Stimulated activated CD8-positive, alpha-beta memory T cell treated with anti-CD3 and anti-CD28 coated beads, Interleukin-12 subunit alpha, Interleukin-12 subunit beta, amount 100 ng/mL, for 24 hours (primary cell): ENCODE results near the gene CRYZ.
A peak's percentile ranks its signal among the peaks of the same experiment; 100 is the strongest.
"Not testable (repeated sequence)": the region's sequence is repeated elsewhere in the genome, so short reads cannot be mapped to it uniquely, and the experiment has no call there.

ENCODE experiments used
- DNase-seq: peaks from one replicate; pipeline ENCODE4 v3.0.0-alpha.2; 2020; ENCODE audit errors: extremely low read depth

Gene CRYZ, protein sequence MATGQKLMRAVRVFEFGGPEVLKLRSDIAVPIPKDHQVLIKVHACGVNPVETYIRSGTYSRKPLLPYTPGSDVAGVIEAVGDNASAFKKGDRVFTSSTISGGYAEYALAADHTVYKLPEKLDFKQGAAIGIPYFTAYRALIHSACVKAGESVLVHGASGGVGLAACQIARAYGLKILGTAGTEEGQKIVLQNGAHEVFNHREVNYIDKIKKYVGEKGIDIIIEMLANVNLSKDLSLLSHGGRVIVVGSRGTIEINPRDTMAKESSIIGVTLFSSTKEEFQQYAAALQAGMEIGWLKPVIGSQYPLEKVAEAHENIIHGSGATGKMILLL

DNA sequence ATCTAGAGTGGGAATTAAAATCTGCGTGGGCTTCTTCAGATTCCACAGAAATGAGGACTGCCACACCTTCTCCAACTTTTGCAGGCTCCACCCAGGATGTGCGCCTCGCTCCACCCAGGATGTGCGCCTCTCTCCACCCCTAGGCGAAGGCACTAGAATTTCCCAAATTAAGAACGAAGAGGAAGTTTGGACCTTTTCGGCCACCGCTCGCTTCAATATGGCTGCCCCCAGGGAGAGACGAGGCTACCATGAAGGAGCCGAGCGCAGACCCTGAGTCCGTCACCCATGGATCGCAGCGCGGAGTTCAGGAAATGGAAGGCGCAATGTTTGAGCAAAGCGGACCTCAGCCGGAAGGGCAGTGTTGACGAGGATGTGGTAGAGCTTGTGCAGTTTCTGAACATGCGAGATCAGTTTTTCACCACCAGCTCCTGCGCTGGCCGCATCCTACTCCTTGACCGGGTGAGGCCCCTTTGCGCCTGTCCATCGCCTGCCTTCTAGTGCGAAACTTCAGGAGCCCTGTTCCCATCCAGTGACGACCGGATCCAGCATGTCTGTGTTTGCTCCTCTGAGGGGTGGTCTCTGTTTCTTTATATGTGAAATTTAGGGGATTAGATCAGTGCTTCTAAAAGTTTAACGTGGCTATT is at the start of gene CRYZ, which contains the start of gene TYW3:
TSS of gene CRYZ (minus strand) at position 91 of the 644 bp plus-strand sequence. CDS start 8,229 bp downstream, outside the sequence.
TSS of gene TYW3 (plus strand) at position 193 of the 644 bp plus-strand sequence. CDS start at position 286, 93 bp downstream.
- DNase-seq: peak; percentile 49

- no peak for DNase-seq
Measured at GRCh38 chr1:74780594-74780993, 47.7 kb upstream of the CRYZ start.

DNA sequence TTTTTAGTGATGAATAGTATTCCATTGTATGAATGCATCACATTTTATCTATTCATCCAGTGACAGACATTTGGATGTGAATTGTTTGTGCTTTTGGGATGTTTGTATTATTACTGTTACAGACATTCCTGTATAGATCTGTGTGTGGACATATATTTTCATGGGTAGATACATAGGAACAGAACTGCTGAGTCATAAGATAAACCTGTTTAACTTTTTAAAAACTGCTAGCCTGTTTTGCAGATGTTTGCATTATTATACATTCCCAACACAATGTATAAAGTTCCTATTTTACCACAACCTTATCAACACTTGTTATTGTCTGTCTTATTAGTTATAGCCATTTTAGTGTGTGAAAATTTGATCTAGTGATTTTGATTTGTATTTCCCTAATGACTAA is 46.9 kb upstream of the CRYZ start:
- DNase-seq: no peak

GRCh38 chr1:74777525-74777924 is 44.7 kb upstream of the CRYZ start:
- DNase-seq: no peak

DNA sequence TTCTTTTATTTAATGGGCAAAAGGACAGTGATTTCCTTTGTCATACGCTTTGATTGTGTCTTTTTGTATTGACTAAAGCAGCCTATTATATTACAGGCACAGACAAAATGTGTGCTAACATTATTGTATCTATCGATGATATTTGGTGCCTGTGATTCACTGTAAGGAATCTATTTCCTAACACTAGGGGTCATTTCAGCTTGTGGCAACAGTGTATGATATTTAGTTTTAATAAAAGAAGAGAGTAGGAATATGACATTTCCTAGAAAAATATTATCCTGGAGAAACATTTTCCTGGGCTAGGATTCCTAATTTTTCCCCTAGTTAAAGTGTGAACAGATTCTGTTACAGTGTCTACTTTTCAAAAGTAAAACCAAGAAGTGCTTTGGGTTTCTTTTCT is 42.9 kb upstream of the CRYZ start:
- DNase-seq: no peak

DNA sequence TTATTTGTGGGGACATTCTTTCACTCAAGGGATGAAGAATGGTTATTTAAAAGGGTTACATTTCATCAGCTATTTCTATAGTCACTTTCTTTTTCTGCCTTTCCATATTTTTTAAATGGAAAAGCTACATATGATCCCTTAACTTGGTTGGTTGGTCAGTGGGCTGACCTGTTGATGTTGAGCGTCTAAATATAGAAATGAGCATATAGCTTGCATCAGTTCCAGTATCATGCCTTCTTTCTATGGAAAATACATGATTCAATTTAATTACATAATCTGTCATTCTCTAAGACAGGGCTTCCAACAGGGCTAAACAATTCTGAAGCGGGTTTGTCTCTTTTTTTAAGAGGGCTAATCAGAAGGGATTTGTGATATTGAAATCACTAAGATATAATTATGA is 40.7 kb upstream of the CRYZ start:
- DNase-seq: no peak

GRCh38 chr1:74772945-74773344 is 40.1 kb upstream of the CRYZ start:
- no peak for DNase-seq

DNA sequence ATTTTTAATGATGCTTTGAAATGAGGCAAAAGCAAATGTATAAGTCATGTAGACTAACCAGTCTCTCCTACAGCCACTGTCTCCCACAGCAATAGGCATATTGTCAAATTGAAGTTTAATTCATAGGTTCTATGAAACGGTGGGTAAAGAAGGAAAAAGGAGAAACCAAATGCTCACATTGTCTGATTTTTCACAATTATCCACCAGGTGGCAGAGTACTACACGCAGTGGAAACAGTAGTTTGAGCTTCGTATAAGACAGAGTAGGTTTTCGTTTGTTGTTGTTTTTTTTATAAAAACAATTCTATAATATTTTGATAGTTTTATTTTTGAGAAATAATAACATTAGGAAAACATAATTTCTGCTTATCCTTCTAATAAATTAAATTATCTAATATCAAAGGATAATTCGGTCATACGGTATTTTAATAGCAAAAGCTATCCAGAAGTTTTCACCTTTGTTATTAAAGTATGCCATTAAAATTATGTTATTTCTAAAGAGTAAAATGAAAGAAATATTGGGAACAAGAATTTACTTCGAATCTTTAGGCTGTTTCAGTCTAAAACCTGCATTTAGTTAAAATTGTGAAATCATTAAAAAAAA is 39.2 kb upstream of the CRYZ start:
- DNase-seq: no peak

- DNase-seq: no peak
Measured at GRCh38 chr1:74767490-74767889, 34.6 kb upstream of the CRYZ start.

DNA sequence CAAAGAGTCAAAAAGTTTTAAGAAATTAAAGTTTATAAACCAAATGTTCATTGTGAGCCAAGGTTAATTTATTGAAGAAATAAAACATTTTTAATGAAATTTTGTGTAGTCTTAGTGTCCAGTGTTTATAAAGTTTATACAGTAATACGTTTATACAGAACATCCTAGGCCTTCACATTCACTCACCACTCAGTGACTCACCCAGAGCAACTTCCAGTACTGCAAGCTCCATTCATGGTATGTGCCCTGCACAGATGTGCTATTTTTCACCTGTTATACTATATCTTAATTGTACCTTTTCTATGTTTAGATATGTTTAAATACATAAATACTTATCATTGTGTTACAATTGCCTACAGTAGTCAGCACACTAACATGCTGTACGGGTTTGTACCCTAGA is 33.7 kb upstream of the CRYZ start:
- DNase-seq: no peak

DNA sequence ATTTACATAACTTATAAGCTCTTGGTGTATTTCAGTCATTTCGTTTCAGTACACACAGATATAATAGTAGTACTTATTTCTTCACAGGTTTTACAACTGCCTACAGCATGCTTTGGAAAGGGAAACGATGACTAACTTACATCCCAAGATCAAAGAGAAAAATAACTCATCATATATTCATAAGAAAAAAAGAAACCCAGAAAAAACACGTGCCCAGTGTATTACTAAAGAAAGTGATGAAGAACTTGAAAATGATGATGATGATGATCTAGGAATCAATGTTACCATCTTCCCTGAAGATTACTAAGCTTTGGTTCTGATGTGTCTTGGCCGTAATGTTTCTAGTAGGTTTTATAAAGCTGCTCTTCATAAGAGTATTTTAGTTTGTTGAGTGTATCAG is 31.0 kb upstream of the CRYZ start:
- DNase-seq: no peak

DNA sequence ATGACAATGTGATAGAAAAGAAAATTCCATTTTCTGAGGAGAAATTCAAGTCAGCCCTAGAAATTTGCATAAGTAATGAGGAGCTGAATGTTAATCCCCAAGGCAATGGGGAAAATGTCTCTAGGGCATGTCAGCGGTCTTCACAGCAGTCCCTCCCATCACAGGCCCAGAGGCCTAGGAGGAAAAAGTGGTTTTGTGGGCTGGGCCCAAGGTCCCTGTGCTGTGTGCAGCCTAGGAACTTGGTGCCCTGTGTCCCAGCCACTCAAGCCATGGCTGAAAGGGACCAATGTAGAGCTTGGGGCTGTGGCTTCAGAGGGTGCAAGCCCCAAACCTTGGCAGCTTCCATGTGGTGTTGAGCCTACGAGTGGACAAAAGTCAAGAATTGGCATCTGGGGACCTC is 23.8 kb upstream of the CRYZ start:
- DNase-seq: not testable (repeated sequence)

GRCh38 chr1:74755475-74755874 is 22.6 kb upstream of the CRYZ start:
- no peak for DNase-seq

DNA sequence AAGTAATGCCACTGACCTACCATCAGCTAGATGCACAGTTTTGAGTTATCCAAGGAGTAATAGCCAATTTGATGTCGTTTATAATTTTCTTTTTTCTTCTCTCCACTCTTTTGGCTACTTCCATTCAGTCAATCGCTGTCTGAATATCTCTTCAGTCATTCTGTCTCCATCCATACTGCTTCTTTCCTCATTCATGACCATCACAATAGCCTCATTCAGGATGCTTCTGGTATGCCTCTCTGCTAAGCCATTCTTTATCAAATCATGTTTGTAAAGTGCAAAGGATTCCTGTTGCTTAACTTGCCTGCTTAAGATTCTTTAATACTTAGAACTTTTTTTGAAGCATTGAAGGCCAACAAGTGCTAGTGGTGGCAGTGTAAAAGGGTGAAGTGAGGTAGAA is 20.3 kb upstream of the CRYZ start:
- DNase-seq: no peak

- no peak for DNase-seq
Measured at GRCh38 chr1:74748960-74749359, 16.1 kb upstream of the CRYZ start.

- not testable (repeated sequence) for DNase-seq
Measured at GRCh38 chr1:74745247-74745646, 12.4 kb upstream of the CRYZ start.

- DNase-seq: not testable (repeated sequence)
Measured at GRCh38 chr1:74740307-74740980, 7.6 kb upstream of the CRYZ start.

DNA sequence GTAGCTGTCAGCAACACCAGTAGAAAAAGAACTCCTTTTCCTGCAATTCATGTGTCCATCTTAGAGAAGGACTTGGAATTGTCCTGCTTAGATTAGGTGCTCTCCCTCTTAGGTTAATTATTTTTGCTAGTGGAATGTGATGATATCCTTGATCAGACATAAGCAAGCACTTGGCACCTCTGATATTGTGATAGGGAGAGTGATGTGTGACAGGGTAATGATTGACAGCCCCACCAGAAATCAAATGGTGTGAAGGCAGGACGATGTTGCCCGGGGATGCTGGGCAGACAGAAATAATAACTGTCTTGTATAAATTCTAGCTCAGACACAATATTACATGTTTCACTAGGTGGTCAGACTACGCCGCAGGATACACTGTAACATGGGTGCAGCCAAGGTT is 4.5 kb upstream of the CRYZ start:
- DNase-seq: no peak

- DNase-seq: no peak
Measured at GRCh38 chr1:74733604-74734484, 994 bp upstream of the CRYZ start.

DNA sequence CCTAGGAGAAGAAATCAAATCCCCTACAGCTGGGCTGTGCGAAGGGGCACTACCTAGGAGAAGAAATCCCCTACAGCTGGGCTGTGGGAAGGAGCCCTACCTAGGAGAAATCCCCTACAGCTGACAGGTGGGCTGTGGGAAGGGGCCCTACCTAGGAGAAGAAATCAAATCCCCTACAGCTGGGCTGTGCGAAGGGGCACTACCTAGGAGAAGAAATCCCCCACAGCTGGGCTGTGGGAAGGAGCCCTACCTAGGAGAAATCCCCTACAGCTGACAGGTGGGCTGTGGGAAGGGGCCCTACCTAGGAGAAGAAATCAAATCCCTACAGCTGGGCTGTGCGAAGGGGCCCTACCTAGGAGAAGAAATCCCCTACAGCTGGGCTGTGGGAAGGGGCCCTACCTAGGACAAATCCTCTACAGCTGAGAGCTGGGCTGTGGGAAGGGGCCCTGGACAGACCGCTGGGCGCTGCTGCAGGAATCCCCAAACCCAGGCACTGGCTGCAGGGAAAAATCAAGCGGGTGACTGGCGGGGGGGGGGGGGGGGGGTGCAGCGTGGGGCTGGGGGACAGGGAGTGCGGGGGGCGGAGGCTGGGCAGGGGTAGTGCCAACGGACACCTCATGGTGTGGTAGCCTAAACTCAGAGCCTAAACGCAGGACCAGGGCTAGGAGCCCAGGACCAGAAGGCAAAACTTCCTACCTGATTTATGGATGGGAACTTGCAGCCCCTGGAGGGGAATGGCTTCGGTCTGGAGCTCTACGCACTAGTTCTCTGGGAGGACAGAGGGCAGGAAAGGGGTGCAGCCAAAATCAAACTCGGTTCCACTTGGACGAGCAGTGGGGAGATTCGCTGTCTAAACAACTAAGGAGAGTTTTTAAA is 541 bp downstream of the CRYZ start:
- DNase-seq: not testable (repeated sequence)
